Suppressor macrophage treated with lipopolysaccharide for 4 hours (primary cell): ENCODE data around the gene SGK1.

Source experiments
- DNase-seq: peaks from one replicate; pipeline ENCODE4 v3.0.0-alpha.2; 2020

Gene SGK1

GRCh38 chr6:134317471-134318131 lies at the start of gene SGK1:
Gene SGK1, minus strand, starts transcription at chr6:134318112. Its CDS starts 652 bp downstream, at chr6:134317460.
- no peak for DNase-seq

GRCh38 chr6:134363323-134364039 lies 45.6 kb upstream of the SGK1 start:
- DNase-seq = peak; percentile 47

GRCh38 chr6:134361011-134361410 lies 43.1 kb upstream of the SGK1 start:
- DNase-seq = no peak

- no peak for DNase-seq
Measured at GRCh38 chr6:134359302-134359701, 41.4 kb upstream of the SGK1 start.

GRCh38 chr6:134358320-134358719 lies 40.4 kb upstream of the SGK1 start:
- DNase-seq = peak; percentile 61

GRCh38 chr6:134357022-134357487 lies 39.1 kb upstream of the SGK1 start:
- DNase-seq = no peak

GRCh38 chr6:134356405-134356804 lies 38.5 kb upstream of the SGK1 start:
- no peak for DNase-seq

GRCh38 chr6:134352786-134353480 lies 35.0 kb upstream of the SGK1 start:
- DNase-seq = peak; percentile 44

- DNase-seq = no peak
Measured at GRCh38 chr6:134351615-134352474, 33.9 kb upstream of the SGK1 start.

GRCh38 chr6:134347885-134348805 lies 30.2 kb upstream of the SGK1 start:
- DNase-seq = no peak

- DNase-seq = no peak
Measured at GRCh38 chr6:134346932-134347545, 29.1 kb upstream of the SGK1 start.

- no peak for DNase-seq
Measured at GRCh38 chr6:134345789-134346188, 27.9 kb upstream of the SGK1 start.

- no peak for DNase-seq
Measured at GRCh38 chr6:134343066-134343465, 25.2 kb upstream of the SGK1 start.

GRCh38 chr6:134341999-134342567 lies 24.2 kb upstream of the SGK1 start:
- DNase-seq = no peak

- DNase-seq = peak; percentile 62
Measured at GRCh38 chr6:134340179-134340975, 22.5 kb upstream of the SGK1 start.

GRCh38 chr6:134339216-134339615 lies 21.3 kb upstream of the SGK1 start:
- no peak for DNase-seq

GRCh38 chr6:134331256-134331655 lies 13.3 kb upstream of the SGK1 start:
- no peak for DNase-seq

GRCh38 chr6:134330555-134330954 lies 12.6 kb upstream of the SGK1 start:
- DNase-seq = no peak

- no peak for DNase-seq
Measured at GRCh38 chr6:134328792-134329191, 10.9 kb upstream of the SGK1 start.

GRCh38 chr6:134328138-134328537 lies 10.2 kb upstream of the SGK1 start:
- DNase-seq = no peak
